OCI-LY7 (cell line): ENCODE data around the gene ANKRD1.

Experiments
- CTCF ChIP-seq: fragments of 200-600 bp; sonication (generic); conservative IDR thresholded peaks from 2 replicates; pipeline ENCODE4 v1.5.1; 2014; ENCODE audit warnings: mild to moderate bottlenecking, antibody characterized with exemption, low read length, moderate library complexity, mixed read lengths
- EZH2phosphoT487 ChIP-seq: fragments of 200-600 bp; sonication (generic); IDR thresholded peaks from 2 replicates; pipeline ENCODE4 v1.6.1; 2018; ENCODE audit warnings: low read depth, borderline replicate concordance, mild to moderate bottlenecking, mixed run types, antibody characterized with exemption, low read length, moderate library complexity, mixed read lengths

GRCh38 chr10:90936276-90936659 is 15.4 kb upstream of the ANKRD1 start:
- TF ChIP-seq CTCF, result no peak
- no peak for TF ChIP-seq EZH2phosphoT487
